Measurements from ENCODE around the gene ZNF326. TPM values are rescaled to one million over a fixed set of nuclear protein-coding genes. Genes with fewer than 3 reads are reported as not detected.
"Not testable (repeated sequence)": the region's sequence is repeated elsewhere in the genome, so short reads cannot be mapped to it uniquely, and the experiment has no call there.

Gene ZNF326
- total RNA-seq, 1 experiment from 2014 or later = 39.0 TPM

DNA sequence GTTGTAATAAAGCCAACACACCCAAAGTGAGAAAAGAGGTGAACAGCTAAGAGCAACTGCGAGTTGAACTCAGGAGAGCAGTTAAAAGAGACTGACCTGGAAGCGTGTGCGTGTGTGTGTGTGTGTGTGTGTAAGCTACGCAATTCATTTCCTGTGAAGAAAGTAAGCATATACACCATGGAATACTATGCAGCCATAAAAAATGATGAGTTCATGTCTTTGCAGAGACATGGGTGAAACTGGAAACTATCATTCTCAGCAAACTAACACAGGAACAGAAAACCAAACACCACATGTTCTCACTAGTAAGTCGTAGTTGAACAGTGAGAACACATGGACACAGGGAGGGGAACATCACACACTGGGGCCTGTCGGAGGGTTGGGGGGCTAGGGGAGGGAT is 69.2 kb downstream of the ZNF326 start:
- not testable (repeated sequence) for H4K20me1 ChIP-seq (ENCODE audit: control insufficient read depth, insufficient read depth, insufficient read length); H3K4ac ChIP-seq (ENCODE audit: low read depth, low read length); H3K27ac ChIP-seq (ENCODE audit: insufficient read length, low read depth, low read length); H2BK5ac ChIP-seq (ENCODE audit: insufficient read length, low read length); H3K18ac ChIP-seq (ENCODE audit: insufficient read length, low read depth, low read length); H2BK20ac ChIP-seq (ENCODE audit: low read depth, low read length, poor library complexity, severe bottlenecking); H2BK120ac ChIP-seq (ENCODE audit: low read depth, low read length, poor library complexity, severe bottlenecking); H3K79me1 ChIP-seq (ENCODE audit: insufficient read depth, low read depth, low read length, poor library complexity, severe bottlenecking); H3K4me1 ChIP-seq (ENCODE audit: insufficient read depth, low read length); H2BK12ac ChIP-seq (ENCODE audit: insufficient read length, low read depth, low read length); H3K4me2 ChIP-seq (ENCODE audit: insufficient read depth, insufficient read length, low read length); H3K23ac ChIP-seq (ENCODE audit: insufficient read length, low read depth, low read length); H4K5ac ChIP-seq (ENCODE audit: insufficient read length, low read depth, low read length); H4K91ac ChIP-seq (ENCODE audit: insufficient read length, low read depth, low read length); H3K23me2 ChIP-seq (ENCODE audit: insufficient read length, low read depth, low read length, poor library complexity, severe bottlenecking); DNase-seq; H3T11ph ChIP-seq (ENCODE audit: low read length); H3K27me3 ChIP-seq (ENCODE audit: insufficient read depth, low read length); H3K27ac Mint-ChIP-seq; H2AFZ ChIP-seq (ENCODE audit: low read length); H2BK15ac ChIP-seq (ENCODE audit: low read depth, low read length); H4K8ac ChIP-seq (replicated peaks; ENCODE audit: insufficient read length, low read depth, low read length); H3K27me3 Mint-ChIP-seq (ENCODE audit: low read depth); H2AK5ac ChIP-seq (ENCODE audit: insufficient read length, low read length); H3K4me3 Mint-ChIP-seq; H3K56ac ChIP-seq (ENCODE audit: insufficient read length, low read depth, low read length); H3K79me2 ChIP-seq (ENCODE audit: insufficient read depth, low read length); H3K14ac ChIP-seq (ENCODE audit: insufficient read depth, low read length); H3K9ac ChIP-seq (ENCODE audit: extremely low read depth, insufficient read length, low read length); H3K9me3 ChIP-seq (ENCODE audit: control insufficient read depth, low read depth, low read length)
- Mint-ChIP-seq H3K9me3 (peaks cover 12 to 16% of the 10 kb centered on the region in 2 experiments), H3K36me3 (ENCODE audit: insufficient read depth in 1 of 3, low read depth in 3 of 3) (peaks cover 11 to 16% (median 11%) of the 10 kb centered on the region in 3 experiments), H3K4me1 (peaks cover 13 to 17% of the 10 kb centered on the region in 2 experiments)
- WGBS (ENCODE audit: extremely low coverage, insufficient read length, low lambda C conversion rate) = no CpG with 5 or more reads among the region's 6 CpGs

Measured in H9 (cell line).